HepG2 (cell line): Measurements from ENCODE around the gene ITIH1. TPM values are rescaled to one million over a fixed set of nuclear protein-coding genes. Genes with fewer than 3 reads are reported as not detected.

Experiments used
- IKZF1 ChIP-seq: fragments of 450-650 bp; IDR thresholded peaks from 2 replicates; pipeline ENCODE4 v1.7.1; 2016
- MAFG ChIP-seq: sonication (generic); formaldehyde crosslinking; IDR thresholded peaks from 2 replicates; pipeline ENCODE4 v1.5.1; 2020; ENCODE audit warnings: mild to moderate bottlenecking, missing genetic modification reagents
- MIER3 ChIP-seq: IDR thresholded peaks from 2 replicates; pipeline ENCODE4 v1.6.1; 2016; ENCODE audit warnings: missing compliant biosample characterization, borderline replicate concordance
- ZBTB14 ChIP-seq: sonication (generic); formaldehyde crosslinking; IDR thresholded peaks from 2 replicates; pipeline ENCODE4 v1.4.0; 2020; ENCODE audit warnings: missing genetic modification reagents
- ZBTB37 ChIP-seq: sonication (generic); formaldehyde crosslinking; IDR thresholded peaks from 2 replicates; pipeline ENCODE4 v1.4.0; 2020; ENCODE audit warnings: mild to moderate bottlenecking, missing genetic modification reagents
- ZFP90 ChIP-seq: sonication (generic); formaldehyde crosslinking; IDR thresholded peaks from 2 replicates; pipeline ENCODE4 v1.8.0; 2022; ENCODE audit warnings: missing genetic modification reagents, mild to moderate bottlenecking, inconsistent platforms, borderline replicate concordance
- ZNF263 ChIP-seq: sonication (generic); formaldehyde crosslinking; IDR thresholded peaks from 2 replicates; pipeline ENCODE4 v1.4.0; 2020; ENCODE audit warnings: missing genetic modification reagents
- ZNF331 ChIP-seq: sonication (generic); formaldehyde crosslinking; IDR thresholded peaks from 2 replicates; pipeline ENCODE4 v1.4.0; 2020; ENCODE audit warnings: missing genetic modification reagents
- ZNF354B ChIP-seq: sonication (generic); formaldehyde crosslinking; IDR thresholded peaks from 2 replicates; pipeline ENCODE4 v1.8.0; 2022; ENCODE audit warnings: mild to moderate bottlenecking, missing genetic modification reagents
- ZNF687 ChIP-seq: sonication (generic); formaldehyde crosslinking; IDR thresholded peaks from 2 replicates; pipeline ENCODE4 v1.5.1; 2020; ENCODE audit warnings: mild to moderate bottlenecking, missing genetic modification reagents, moderate library complexity
- ZNF749 ChIP-seq: sonication (generic); formaldehyde crosslinking; IDR thresholded peaks from 2 replicates; pipeline ENCODE4 v1.8.0; 2022; ENCODE audit warnings: mild to moderate bottlenecking, missing genetic modification reagents, moderate library complexity, borderline replicate concordance
- ZNF776 ChIP-seq: sonication (generic); formaldehyde crosslinking; IDR thresholded peaks from 2 replicates; pipeline ENCODE4 v1.4.0; 2020; ENCODE audit warnings: mild to moderate bottlenecking, missing genetic modification reagents
- ZNF883 ChIP-seq: sonication (generic); formaldehyde crosslinking; IDR thresholded peaks from 2 replicates; pipeline ENCODE4 v1.5.1; 2020; ENCODE audit warnings: mild to moderate bottlenecking, missing genetic modification reagents; ENCODE audit errors: not compliant biosample characterization
- polyA plus RNA-seq, 8 experiments: library from polyadenylated mRNA; depleted of rRNA in 3 of 8; stranded (reverse) in 7 of 8; unstranded in 1 of 8; fragments of >200 nt; fragmentation: Illumina TruSeq in 4 of 8; extraction: Trizol in 4 of 8; gene quantifications; 2 replicates each; pipeline versions ENCODE4 v1.2.1 to v1.2.3, GENCODE V29; 2011 to 2016; ENCODE audit warnings: low read depth in 4 of 8, missing spikeins in 1 of 8, mixed read lengths in 1 of 8; ENCODE audit not compliant: insufficient read depth in 1 of 8
- total RNA-seq, 5 experiments: library from RNA; depleted of rRNA; stranded (reverse); fragments of >200 nt; fragmentation: Illumina TruSeq; extraction: Trizol; gene quantifications; 2 replicates each; pipeline ENCODE4 v1.2.3, GENCODE V29; 2016; ENCODE audit warnings: low read depth in 1 of 5
- TF ChIP-seq, protein P1 (sequence below): sonication (generic); formaldehyde crosslinking; IDR thresholded peaks from 2 replicates; pipeline ENCODE4 v1.4.0; 2020; ENCODE audit warnings: missing genetic modification reagents, borderline replicate concordance
- TF ChIP-seq, protein P2 (sequence below): sonication (generic); formaldehyde crosslinking; IDR thresholded peaks from 2 replicates; pipeline ENCODE4 v1.5.0; 2020; ENCODE audit warnings: missing genetic modification reagents
- TF ChIP-seq, protein P3 (sequence below): sonication (generic); formaldehyde crosslinking; IDR thresholded peaks from 2 replicates; pipeline ENCODE4 v1.4.0; 2020; ENCODE audit warnings: missing genetic modification reagents

ITIH1 gene
- total and polyA plus RNA-seq, 2 of the 13 experiments (the other 11 are each of a cell fraction or from before 2014, with no cell fraction given): 12.3 to 19.6 TPM

DNA sequence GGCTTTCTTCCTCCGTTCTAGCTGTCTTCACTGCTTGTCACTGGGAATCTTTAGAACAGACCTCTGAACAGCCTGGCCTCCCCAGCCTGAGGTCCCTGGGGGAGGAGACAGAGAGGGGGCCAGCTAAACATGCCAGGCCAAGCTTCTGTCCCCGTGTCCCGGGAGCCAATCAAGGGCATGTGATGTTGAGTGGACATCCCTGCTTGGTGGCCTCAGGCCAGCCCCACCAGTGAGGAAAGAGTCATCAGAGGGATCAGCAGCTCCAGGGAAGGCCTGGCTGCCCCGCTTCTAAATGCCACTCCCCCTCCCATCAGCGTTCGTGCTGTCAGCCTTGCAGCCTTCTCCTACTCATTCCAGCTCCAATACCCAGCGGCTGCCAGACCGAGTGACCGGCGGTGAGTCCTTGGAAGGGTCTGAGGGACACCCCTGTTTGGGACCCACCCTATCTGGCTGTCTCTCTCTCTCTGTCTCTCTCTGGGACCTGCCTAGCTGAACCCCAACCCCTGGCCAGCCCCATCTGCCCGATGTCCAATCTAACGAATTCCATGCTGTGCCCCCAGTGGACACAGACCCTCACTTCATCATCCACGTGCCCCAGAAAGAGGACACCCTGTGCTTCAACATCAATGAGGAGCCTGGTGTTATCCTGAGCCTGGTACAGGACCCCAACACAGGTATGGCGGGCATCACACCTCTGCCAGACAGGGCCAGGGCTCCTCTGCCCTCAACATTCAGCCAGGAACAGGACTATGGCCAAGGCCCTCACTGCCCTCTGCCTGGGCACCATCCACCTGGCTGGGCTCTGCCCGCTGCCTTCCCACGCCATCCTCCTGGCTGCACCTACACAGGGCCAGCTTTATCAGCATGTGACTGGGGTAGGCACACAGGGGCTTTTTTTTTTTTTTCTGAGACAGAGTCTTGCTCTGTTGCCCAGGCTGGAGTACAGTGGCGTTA is 10.6 kb downstream of the ITIH1 start (continued):
- TF ChIP-seq, protein P1, sequence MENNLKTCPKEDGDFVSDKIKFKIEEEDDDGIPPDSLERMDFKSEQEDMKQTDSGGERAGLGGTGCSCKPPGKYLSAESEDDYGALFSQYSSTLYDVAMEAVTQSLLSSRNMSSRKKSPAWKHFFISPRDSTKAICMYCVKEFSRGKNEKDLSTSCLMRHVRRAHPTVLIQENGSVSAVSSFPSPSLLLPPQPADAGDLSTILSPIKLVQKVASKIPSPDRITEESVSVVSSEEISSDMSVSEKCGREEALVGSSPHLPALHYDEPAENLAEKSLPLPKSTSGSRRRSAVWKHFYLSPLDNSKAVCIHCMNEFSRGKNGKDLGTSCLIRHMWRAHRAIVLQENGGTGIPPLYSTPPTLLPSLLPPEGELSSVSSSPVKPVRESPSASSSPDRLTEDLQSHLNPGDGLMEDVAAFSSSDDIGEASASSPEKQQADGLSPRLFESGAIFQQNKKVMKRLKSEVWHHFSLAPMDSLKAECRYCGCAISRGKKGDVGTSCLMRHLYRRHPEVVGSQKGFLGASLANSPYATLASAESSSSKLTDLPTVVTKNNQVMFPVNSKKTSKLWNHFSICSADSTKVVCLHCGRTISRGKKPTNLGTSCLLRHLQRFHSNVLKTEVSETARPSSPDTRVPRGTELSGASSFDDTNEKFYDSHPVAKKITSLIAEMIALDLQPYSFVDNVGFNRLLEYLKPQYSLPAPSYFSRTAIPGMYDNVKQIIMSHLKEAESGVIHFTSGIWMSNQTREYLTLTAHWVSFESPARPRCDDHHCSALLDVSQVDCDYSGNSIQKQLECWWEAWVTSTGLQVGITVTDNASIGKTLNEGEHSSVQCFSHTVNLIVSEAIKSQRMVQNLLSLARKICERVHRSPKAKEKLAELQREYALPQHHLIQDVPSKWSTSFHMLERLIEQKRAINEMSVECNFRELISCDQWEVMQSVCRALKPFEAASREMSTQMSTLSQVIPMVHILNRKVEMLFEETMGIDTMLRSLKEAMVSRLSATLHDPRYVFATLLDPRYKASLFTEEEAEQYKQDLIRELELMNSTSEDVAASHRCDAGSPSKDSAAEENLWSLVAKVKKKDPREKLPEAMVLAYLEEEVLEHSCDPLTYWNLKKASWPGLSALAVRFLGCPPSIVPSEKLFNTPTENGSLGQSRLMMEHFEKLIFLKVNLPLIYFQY (CRISPR knock-in tag): no peak
- no peak for TF ChIP-seq ZNF263 (CRISPR knock-in tag)
- TF ChIP-seq ZBTB37 (CRISPR knock-in tag): no peak
- TF ChIP-seq ZBTB14 (CRISPR knock-in tag): no peak
- TF ChIP-seq IKZF1: no peak
- TF ChIP-seq ZNF749 (CRISPR knock-in tag): no peak
- TF ChIP-seq, protein P2, sequence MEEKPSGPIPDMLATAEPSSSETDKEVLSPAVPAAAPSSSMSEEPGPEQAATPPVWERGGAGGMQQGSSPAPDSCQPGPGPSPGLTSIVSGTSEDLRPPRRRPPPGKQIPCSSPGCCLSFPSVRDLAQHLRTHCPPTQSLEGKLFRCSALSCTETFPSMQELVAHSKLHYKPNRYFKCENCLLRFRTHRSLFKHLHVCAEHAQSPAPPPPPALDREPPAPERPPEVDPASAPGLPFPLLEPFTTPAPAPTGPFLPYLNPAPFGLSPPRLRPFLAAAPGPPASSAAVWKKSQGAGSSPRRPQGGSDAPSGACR: 0 out of 2 replicates have a peak, but pooled peaks have one; percentile 47
- no peak for TF ChIP-seq ZNF354B (CRISPR knock-in tag)
- TF ChIP-seq ZNF776 (CRISPR knock-in tag): no peak
- TF ChIP-seq ZFP90: no peak
- TF ChIP-seq MIER3 (CRISPR knock-in tag): no peak
- TF ChIP-seq MAFG (CRISPR knock-in tag): no peak
- peak; percentile 89 for TF ChIP-seq ZNF687 (CRISPR knock-in tag)
- TF ChIP-seq ZNF883 (CRISPR knock-in tag): no peak
- no peak for TF ChIP-seq ZNF331 (CRISPR knock-in tag)
- TF ChIP-seq, protein P3, sequence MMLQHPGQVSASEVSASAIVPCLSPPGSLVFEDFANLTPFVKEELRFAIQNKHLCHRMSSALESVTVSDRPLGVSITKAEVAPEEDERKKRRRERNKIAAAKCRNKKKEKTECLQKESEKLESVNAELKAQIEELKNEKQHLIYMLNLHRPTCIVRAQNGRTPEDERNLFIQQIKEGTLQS (CRISPR knock-in tag): no peak
